Transverse colon (tissue), 3 donors: ENCODE data around the gene BMERB1.

Experiments used
- EP300 ChIP-seq: sonication (generic); formaldehyde crosslinking; IDR thresholded peaks from one replicate; pipeline ENCODE4 v1.6.1; 2017; ENCODE audit warnings: antibody characterized with exemption, low read depth
- TF ChIP-seq, protein P1 (sequence below), 5 experiments: fragments of 200-600 bp in 3 of 5; fragments of 450-650 bp in 2 of 5; sonication (generic) in 3 of 5; IDR thresholded peaks; 1 replicate in 2 of 5; 2 replicates in 3 of 5; pipeline ENCODE4 v1.5.1; 2016 to 2017; ENCODE audit warnings: antibody characterized with exemption in 5 of 5, inconsistent platforms in 3 of 5, mild to moderate bottlenecking in 2 of 5, moderate library complexity in 1 of 5

DNA sequence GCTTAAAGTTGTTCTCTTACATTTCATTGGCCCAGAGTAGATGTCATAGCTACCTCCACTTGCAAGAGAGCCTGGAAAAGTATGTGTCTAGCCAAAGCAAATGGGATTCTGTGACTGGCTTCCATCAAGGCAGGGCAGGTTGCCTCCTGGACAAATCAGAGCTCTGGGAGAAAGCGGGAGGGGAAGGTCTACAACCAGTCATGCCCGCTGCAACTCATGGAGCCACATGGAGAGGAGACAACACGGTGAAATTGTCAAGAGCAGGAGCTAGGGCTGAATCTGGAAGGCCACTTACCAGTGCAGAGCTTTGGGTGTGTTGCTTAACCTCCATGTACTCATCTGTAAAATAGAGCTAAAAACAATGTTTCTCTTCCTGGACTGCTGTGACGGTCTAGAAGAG lies 124.8 kb downstream of the BMERB1 start:
- TF ChIP-seq, protein P1, sequence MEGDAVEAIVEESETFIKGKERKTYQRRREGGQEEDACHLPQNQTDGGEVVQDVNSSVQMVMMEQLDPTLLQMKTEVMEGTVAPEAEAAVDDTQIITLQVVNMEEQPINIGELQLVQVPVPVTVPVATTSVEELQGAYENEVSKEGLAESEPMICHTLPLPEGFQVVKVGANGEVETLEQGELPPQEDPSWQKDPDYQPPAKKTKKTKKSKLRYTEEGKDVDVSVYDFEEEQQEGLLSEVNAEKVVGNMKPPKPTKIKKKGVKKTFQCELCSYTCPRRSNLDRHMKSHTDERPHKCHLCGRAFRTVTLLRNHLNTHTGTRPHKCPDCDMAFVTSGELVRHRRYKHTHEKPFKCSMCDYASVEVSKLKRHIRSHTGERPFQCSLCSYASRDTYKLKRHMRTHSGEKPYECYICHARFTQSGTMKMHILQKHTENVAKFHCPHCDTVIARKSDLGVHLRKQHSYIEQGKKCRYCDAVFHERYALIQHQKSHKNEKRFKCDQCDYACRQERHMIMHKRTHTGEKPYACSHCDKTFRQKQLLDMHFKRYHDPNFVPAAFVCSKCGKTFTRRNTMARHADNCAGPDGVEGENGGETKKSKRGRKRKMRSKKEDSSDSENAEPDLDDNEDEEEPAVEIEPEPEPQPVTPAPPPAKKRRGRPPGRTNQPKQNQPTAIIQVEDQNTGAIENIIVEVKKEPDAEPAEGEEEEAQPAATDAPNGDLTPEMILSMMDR (IDR thresholded peaks at IDR 0.05), result no peak
- no peak for TF ChIP-seq EP300
